Measurements from ENCODE around the gene NAV3.

- TF ChIP-seq CTCF (IDR thresholded peaks at IDR 0.05) (no peak), POLR2A (IDR thresholded peaks at IDR 0.05) (no peak)
Observed at GRCh38 chr12:78149459-78149858, 318.8 kb downstream of the NAV3 start.
